Osteocyte (in vitro differentiated cells): ENCODE data around the gene FHIT. TPM values are rescaled to one million over a fixed set of nuclear protein-coding genes. Genes with fewer than 3 reads are reported as not detected.

Experiments used
- DNase-seq: peaks from one replicate; pipeline ENCODE4 v3.0.0; 2021; ENCODE audit warnings: mixed read lengths; ENCODE audit not compliant: unreplicated experiment; ENCODE audit errors: extremely low spot score
- H3K27ac Mint-ChIP-seq: one replicate; pipeline ENCODE4 v1.8.0; 2021; ENCODE audit warnings: mild to moderate bottlenecking, mixed read lengths; ENCODE audit not compliant: unreplicated experiment
- H3K27me3 Mint-ChIP-seq: one replicate; pipeline ENCODE4 v1.8.0; 2021; ENCODE audit warnings: mixed read lengths; ENCODE audit not compliant: unreplicated experiment
- H3K36me3 Mint-ChIP-seq: one replicate; pipeline ENCODE4 v1.8.0; 2021; ENCODE audit warnings: mixed read lengths; ENCODE audit not compliant: unreplicated experiment
- H3K4me1 Mint-ChIP-seq: one replicate; pipeline ENCODE4 v1.8.0; 2021; ENCODE audit warnings: mixed read lengths; ENCODE audit not compliant: unreplicated experiment
- H3K4me3 Mint-ChIP-seq: one replicate; pipeline ENCODE4 v1.8.0; 2021; ENCODE audit warnings: mild to moderate bottlenecking, moderate library complexity, mixed read lengths; ENCODE audit not compliant: unreplicated experiment
- H3K9me3 Mint-ChIP-seq: one replicate; pipeline ENCODE4 v1.8.0; 2021; ENCODE audit warnings: mixed read lengths; ENCODE audit not compliant: unreplicated experiment
- total RNA-seq: library from RNA; stranded (reverse); gene quantifications from 2 replicates; pipeline ENCODE4 v1.2.1, GENCODE V29; 2021
- TF ChIP-seq, protein P1 (sequence below): fragments of 200-600 bp; sonication (generic); IDR thresholded peaks from 2 replicates; pipeline ENCODE4 v1.5.0; 2021; ENCODE audit warnings: antibody characterized with exemption, mild to moderate bottlenecking, moderate library complexity

FHIT gene
- total RNA-seq, 1 donor from 2014 or later = 2.3 TPM

DNA sequence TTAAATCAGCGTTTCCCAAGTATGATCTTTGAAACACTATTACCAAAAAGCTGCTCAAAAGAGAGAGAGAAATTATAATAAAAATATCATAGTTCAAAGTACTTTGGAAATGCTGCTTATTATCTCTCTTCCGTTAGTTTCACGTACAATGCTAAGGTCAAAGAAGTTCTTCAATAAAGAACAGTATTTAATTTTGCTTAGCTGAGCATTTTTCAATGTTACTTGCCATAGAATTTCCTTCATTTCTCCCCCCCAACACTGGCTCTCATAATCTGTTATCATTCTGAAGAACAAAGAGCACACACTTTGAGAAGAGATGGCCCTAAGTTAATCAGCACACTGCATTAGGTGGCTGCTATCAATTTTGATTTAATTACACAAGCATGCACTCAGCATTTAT lies 1360.6 kb downstream of the FHIT start:
- Mint-ChIP-seq H3K27me3 (peaks cover 3% of the 10 kb centered on the region), H3K4me1 (no peaks in the 10 kb centered on the region), H3K27ac (no peak overlapping the region), H3K9me3 (no peaks in the 10 kb centered on the region), H3K36me3 (no peaks in the 10 kb centered on the region), H3K4me3 (no peak overlapping the region)
- DNase-seq = no peak
- TF ChIP-seq, protein P1, sequence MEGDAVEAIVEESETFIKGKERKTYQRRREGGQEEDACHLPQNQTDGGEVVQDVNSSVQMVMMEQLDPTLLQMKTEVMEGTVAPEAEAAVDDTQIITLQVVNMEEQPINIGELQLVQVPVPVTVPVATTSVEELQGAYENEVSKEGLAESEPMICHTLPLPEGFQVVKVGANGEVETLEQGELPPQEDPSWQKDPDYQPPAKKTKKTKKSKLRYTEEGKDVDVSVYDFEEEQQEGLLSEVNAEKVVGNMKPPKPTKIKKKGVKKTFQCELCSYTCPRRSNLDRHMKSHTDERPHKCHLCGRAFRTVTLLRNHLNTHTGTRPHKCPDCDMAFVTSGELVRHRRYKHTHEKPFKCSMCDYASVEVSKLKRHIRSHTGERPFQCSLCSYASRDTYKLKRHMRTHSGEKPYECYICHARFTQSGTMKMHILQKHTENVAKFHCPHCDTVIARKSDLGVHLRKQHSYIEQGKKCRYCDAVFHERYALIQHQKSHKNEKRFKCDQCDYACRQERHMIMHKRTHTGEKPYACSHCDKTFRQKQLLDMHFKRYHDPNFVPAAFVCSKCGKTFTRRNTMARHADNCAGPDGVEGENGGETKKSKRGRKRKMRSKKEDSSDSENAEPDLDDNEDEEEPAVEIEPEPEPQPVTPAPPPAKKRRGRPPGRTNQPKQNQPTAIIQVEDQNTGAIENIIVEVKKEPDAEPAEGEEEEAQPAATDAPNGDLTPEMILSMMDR = no peak

DNA sequence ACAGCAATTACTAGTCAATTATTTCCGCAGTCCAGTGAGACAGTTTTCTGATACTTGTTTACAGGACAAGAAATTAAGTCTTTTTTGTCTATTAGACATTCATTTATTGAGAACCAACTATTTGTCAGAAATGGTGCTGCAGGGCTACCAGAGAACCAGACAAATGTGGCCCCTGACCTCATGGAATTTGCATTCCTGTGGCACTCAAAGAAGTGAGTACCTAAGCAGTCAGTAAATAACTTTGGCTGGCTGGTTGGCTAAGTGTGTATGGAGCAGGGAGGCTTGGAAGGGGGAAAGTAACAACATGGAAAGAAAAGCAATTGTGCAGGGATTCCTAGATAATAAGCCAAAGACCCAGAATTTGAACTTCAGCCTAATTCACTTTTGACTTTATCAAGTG lies 1364.5 kb downstream of the FHIT start:
- H3K9me3 Mint-ChIP-seq = no peaks in the 10 kb centered on the region
- H3K4me1 Mint-ChIP-seq = no peaks in the 10 kb centered on the region

DNA sequence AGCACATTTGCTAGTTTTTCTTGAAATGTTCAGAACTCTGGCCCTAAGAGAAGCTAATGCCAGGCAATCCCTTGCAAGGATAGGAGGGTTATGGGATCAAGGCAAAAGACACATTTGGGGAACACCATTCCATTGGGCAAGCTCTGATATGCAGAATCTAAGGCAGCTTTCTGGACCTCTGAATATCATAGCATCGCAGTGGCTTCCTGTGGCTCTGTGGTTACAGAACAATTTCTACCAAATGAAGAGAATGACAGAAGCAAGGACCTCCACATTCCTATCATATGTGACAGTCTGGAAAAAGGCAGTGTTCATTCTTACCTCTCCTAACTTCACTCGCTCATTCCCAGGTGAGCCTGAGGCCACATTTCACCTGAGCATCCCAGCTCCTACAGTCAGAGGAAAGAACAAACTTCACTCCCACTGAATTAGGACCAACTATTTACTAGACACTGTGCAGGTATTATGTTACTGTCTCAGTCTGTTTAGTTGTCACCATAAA lies 1365.3 kb downstream of the FHIT start:
- H3K27ac Mint-ChIP-seq = no peak overlapping the region
- no peak for DNase-seq
- no peaks in the 10 kb centered on the region for H3K4me1 Mint-ChIP-seq
- TF ChIP-seq, protein P1 = no peak
- no peaks in the 10 kb centered on the region for H3K36me3 Mint-ChIP-seq
- H3K27me3 Mint-ChIP-seq = peaks cover 5% of the 10 kb centered on the region
- no peak overlapping the region for H3K4me3 Mint-ChIP-seq
- no peaks in the 10 kb centered on the region for H3K9me3 Mint-ChIP-seq

More for the DNA sequence above, 1364.5 kb downstream of the FHIT start:
- TF ChIP-seq, protein P1 = no peak
- no peak for DNase-seq
- peaks cover 5% of the 10 kb centered on the region for H3K27me3 Mint-ChIP-seq
- no peak overlapping the region for H3K27ac Mint-ChIP-seq
- no peak overlapping the region for H3K4me3 Mint-ChIP-seq
- no peaks in the 10 kb centered on the region for H3K36me3 Mint-ChIP-seq

DNA sequence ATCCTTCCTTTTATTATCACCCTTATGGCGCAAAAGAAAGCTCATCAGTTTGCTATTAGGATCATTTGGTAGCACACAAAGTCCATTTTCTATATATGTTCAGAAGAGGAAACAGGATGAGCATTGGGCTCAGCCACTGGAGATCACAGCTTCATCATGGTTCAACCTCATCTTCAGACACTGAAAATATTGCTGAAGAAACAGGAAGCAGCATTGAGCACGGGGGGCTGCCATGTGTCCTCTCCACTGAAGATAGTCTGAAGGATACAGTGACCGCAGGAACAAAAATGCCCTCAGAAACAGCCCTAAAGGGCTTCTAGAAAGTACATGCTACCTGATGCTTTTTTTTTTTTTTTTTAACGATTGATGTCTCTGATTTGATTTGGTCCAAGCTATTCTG lies 1366.2 kb downstream of the FHIT start:
- no peaks in the 10 kb centered on the region for H3K36me3 Mint-ChIP-seq
- H3K27ac Mint-ChIP-seq = no peak overlapping the region
- TF ChIP-seq, protein P1 = no peak
- DNase-seq = no peak
- H3K9me3 Mint-ChIP-seq = no peaks in the 10 kb centered on the region
- H3K27me3 Mint-ChIP-seq = peaks cover 9% of the 10 kb centered on the region
- no peaks in the 10 kb centered on the region for H3K4me1 Mint-ChIP-seq
- no peak overlapping the region for H3K4me3 Mint-ChIP-seq

DNA sequence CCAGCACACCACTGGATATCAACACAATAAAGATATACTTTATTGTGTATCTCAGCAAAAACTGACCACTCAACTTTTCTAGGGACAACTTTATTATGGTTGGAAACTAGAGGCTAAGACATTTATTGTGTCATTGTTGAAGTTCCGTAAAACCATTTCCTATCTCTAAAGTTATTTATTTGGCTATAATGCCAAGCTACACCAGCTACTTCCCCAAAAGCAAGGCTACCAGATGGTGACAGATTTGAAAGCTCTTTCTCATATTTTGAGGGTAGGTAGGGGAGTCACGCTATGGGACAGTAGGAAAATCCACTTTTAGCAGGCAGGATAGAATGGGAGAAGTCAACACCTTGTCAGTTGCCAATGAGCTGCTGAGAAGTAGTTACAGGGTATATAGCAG lies 1366.8 kb downstream of the FHIT start:
- DNase-seq = no peak
- peaks cover 11% of the 10 kb centered on the region for H3K27me3 Mint-ChIP-seq
- no peak overlapping the region for H3K4me3 Mint-ChIP-seq
- no peaks in the 10 kb centered on the region for H3K9me3 Mint-ChIP-seq
- no peaks in the 10 kb centered on the region for H3K4me1 Mint-ChIP-seq
- H3K27ac Mint-ChIP-seq = no peak overlapping the region
- TF ChIP-seq, protein P1 = no peak
- no peaks in the 10 kb centered on the region for H3K36me3 Mint-ChIP-seq
